Heart right ventricle (tissue), 16 donors: ENCODE results near the gene KIAA0930. TPM values are rescaled to one million over a fixed set of nuclear protein-coding genes. Genes with fewer than 3 reads are reported as not detected.
A peak's percentile ranks its signal among the peaks of the same experiment; 100 is the strongest.

Experiments used
- ATAC-seq, 8 donors: fragments of 200-7000 bp; cut with Tn5 transposase; one replicate each; pipeline ENCODE4 v1.9.1; 2020; ENCODE audit warnings: mild to moderate bottlenecking in 8 of 8, moderate library complexity in 8 of 8, moderate number of reproducible peaks in 1 of 8
- DNase-seq, 2 donors: peaks; one replicate each; pipeline ENCODE4 v3.0.0-alpha.2; 2020
- H3K27ac ChIP-seq, 10 donors: fragments of 200-600 bp; sonication (generic) in 2 of 10; one replicate each; pipeline versions ENCODE4 v1.5.0 to v1.8.0; 2020 to 2022; ENCODE audit warnings: mild to moderate bottlenecking in 3 of 10
- H3K27me3 ChIP-seq, 7 donors: fragments of 200-600 bp; one replicate each; pipeline ENCODE4 v1.8.0; 2021 to 2022; ENCODE audit warnings: mild to moderate bottlenecking in 2 of 7
- H3K36me3 ChIP-seq, 9 donors: fragments of 200-600 bp; sonication (generic) in 1 of 9; one replicate each; pipeline versions ENCODE4 v1.5.0 to v1.8.0; 2020 to 2022; ENCODE audit warnings: mild to moderate bottlenecking in 2 of 9
- H3K4me1 ChIP-seq, 9 donors: fragments of 200-600 bp; sonication (generic) in 1 of 9; one replicate each; pipeline versions ENCODE4 v1.5.0 to v1.8.0; 2020 to 2022; ENCODE audit warnings: mild to moderate bottlenecking in 4 of 9
- H3K4me3 ChIP-seq, 10 donors: fragments of 200-600 bp; sonication (generic) in 2 of 10; one replicate each; pipeline versions ENCODE4 v1.5.0 to v1.8.0; 2020 to 2022; ENCODE audit warnings: mild to moderate bottlenecking in 7 of 10, moderate library complexity in 2 of 10
- H3K9me3 ChIP-seq, 11 donors: fragments of 200-600 bp in 10 of 11; sonication (generic) in 2 of 11; one replicate each; pipeline versions ENCODE4 v1.5.0 to v1.8.0; 2013 to 2022; ENCODE audit warnings: mild to moderate bottlenecking in 2 of 11, control low read depth in 1 of 11, moderate library complexity in 1 of 11
- WGBS, 2 donors: extraction: QIAGEN DNeasy Blood & Tissue Kit; methylation state at CpG; one replicate each; pipeline ENCODE4 v1.1.7; 2013; ENCODE audit warnings: inconsistent platforms in 1 of 2; 5-methylcytosine and 5-hydroxymethylcytosine counted together
- intact Hi-C, 10 donors: fragments of 100-400 bp; cut with DNase I; formaldehyde crosslinking; loops; one replicate each; pipeline versions ENCODE4 v1.11.1 to v1.14.2; 2022
- polyA plus RNA-seq, 2 donors: library from polyadenylated mRNA; stranded (reverse); fragments of 200-250 nt; gene quantifications; one replicate each; pipeline ENCODE4 v1.2.3, GENCODE V29; 2013
- total RNA-seq, 10 donors: library from RNA; stranded (reverse); fragmentation: NEBNext Ultra II Directional in 3 of 10; extraction: Animal tissue kit (Norgen Biotek cat#: 25700) in 3 of 10; gene quantifications; one replicate each; pipeline versions ENCODE4 v1.2.1 to v1.2.4, GENCODE V29; 2021 to 2023
- TF ChIP-seq, protein P1 (sequence below), 9 donors: fragments of 200-600 bp; sonication (generic) in 2 of 9; IDR thresholded peaks; one replicate each; pipeline versions ENCODE4 v1.5.0 to v1.8.0; 2021 to 2022; ENCODE audit warnings: antibody characterized with exemption in 9 of 9, mild to moderate bottlenecking in 5 of 9, moderate library complexity in 1 of 9
- donor health status: Arrhythmogenic right ventricular cardiomyopathy.
- donor health status: ischemic (EF 13 %, LVEDD 7.1; RV severe dilation, severe dysfunction).
- donor health status: healthy with polysubstance abuse.
- donor health status: DM: no; HTN: yes; CAD: no.
- donor health status: DM: no; HTN: no; CAD: no.
- donor health status: ischemic (EF 25% LVEDD 6.9; RV normal size, moderate dysfunction).
- donor health status: ischemic (EF 25% LVEDD 5.7; RV mildly dilated, moderate dysfunction).
- donor health status: healthy.
- donor health status: DM: yes; HTN: yes; CAD: no.
- donor health status: Ischemic cardiomyopathy.
- donor health status: ischemic (EF 35%, LVEDD 5.7; RV mildly dilated, moderate dysfunction).
- donor health status: nonischemic (EF 11% LVEDD 7.7; RV severe dilation, severe dysfunction).
- donor health status: DM: yes; HTN: yes; CAD: no.
- donor health status: PGD.
- donor health status: ischemic (EF 29% LVEDD 5.4; RV normal size, mild dysfunction).
- donor health status: nonischemic (EF 23%, LVEDD 6.1; RV moderate dilation, normal function).

The KIAA0930 gene
- total and polyA plus RNA-seq, 12 donors: 9.1 to 48.3 (median 16.3) TPM

DNA sequence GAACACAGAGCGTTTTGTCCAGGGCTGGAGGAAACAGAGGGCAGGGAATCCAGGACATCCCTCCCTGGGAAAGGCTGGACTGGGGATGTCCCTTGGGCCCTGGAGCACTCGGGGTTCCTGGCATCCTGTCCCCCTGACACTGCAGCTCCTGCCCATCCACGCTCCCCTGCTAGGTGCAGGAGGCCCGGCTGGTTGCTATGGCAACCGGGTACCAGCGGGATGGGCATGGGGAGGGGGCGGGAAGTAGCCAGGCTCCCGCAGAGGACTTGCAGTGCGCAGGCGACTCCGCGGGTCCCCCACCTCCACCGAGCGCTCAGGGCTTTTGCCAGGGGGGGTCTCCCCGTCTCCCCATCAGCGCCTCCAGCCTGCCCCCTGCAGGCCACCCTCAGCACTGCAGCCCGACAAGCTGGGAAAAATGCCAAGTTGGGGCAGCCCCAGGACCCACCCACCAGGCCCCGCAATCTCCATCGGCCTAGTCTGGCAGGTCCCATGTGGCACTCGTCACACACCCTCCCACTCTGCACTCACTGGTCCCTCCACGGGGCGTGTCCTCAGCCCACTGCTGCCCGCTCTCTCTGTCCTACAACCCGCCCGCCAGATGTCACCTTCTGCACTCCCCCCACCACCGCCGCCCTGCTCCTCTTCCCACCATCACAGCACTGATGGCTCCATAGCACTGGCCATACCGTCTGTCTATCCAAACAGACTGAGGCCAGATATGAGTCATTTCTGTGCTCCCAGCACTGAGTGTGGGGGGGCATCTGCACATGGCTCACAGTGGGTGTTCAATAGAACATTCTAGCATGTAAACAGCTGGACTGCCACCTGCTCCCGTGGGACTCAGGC is 31.5 kb downstream of the KIAA0930 start:
- no peak overlapping the region for H3K4me3 ChIP-seq
- WGBS, 2 donors: 43 to 46% methylated on average over 28 to 29 of the region's 29 CpGs

DNA sequence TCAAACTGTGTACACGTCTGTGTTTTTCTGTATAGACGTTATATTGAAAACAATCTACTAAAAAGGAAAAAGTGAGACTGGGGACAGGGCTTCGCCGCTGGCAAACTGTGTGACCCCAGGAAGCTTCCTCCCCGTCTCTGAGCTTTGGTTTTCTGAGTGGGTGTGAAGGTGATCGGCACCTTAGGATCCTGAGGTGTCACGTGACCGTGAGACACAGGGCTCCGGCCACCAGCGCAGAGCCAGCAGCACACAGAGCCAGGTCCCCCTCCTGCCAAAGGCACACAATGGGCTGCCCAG is 32.0 kb downstream of the KIAA0930 start:
- TF ChIP-seq, protein P1, sequence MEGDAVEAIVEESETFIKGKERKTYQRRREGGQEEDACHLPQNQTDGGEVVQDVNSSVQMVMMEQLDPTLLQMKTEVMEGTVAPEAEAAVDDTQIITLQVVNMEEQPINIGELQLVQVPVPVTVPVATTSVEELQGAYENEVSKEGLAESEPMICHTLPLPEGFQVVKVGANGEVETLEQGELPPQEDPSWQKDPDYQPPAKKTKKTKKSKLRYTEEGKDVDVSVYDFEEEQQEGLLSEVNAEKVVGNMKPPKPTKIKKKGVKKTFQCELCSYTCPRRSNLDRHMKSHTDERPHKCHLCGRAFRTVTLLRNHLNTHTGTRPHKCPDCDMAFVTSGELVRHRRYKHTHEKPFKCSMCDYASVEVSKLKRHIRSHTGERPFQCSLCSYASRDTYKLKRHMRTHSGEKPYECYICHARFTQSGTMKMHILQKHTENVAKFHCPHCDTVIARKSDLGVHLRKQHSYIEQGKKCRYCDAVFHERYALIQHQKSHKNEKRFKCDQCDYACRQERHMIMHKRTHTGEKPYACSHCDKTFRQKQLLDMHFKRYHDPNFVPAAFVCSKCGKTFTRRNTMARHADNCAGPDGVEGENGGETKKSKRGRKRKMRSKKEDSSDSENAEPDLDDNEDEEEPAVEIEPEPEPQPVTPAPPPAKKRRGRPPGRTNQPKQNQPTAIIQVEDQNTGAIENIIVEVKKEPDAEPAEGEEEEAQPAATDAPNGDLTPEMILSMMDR (IDR thresholded peaks at IDR 0.05): no peak
- peaks cover 0 to 61% (median under 1%) of the 10 kb centered on the region in 9 donors for H3K36me3 ChIP-seq
- no peak overlapping the region for H3K4me3 ChIP-seq
- no peak for ATAC-seq
- no peak overlapping the region for H3K27ac ChIP-seq
- no peaks in the 10 kb centered on the region for H3K9me3 ChIP-seq
- peaks cover 0 to 4% (median 0%) of the 10 kb centered on the region in 7 donors for H3K27me3 ChIP-seq
- intact Hi-C loops: no loop called here
- 87 to 91% methylated on average over 10 of the region's 10 CpGs for WGBS, 2 donors
- peaks cover 0 to 27% (median 17%) of the 10 kb centered on the region in 9 donors for H3K4me1 ChIP-seq
- no peak for DNase-seq

More for the DNA sequence above, 31.5 kb downstream of the KIAA0930 start:
- Histone ChIP-seq H3K36me3 (peaks cover 0 to 55% (median 0%) of the 10 kb centered on the region in 9 donors), H3K9me3 (no peaks in the 10 kb centered on the region), H3K4me1 (peaks cover 0 to 33% (median 17%) of the 10 kb centered on the region in 9 donors), H3K27ac (no peak overlapping the region), H3K27me3 (peaks cover 0 to 6% (median 0%) of the 10 kb centered on the region in 7 donors)
- ATAC-seq (peak in 1 of 8 donors; percentile 13), DNase-seq (peak in 1 of 2 donors; percentile 21)
- intact Hi-C loops: no loop called here
- TF ChIP-seq, protein P1 (IDR thresholded peaks at IDR 0.05): peak in 8 of 9 donors; percentile 13 to 70 (median 44)

GRCh38 chr22:45207981-45208664 is 32.6 kb downstream of the KIAA0930 start:
- Histone ChIP-seq H3K27me3 (no peaks in the 10 kb centered on the region), H3K4me3 (no peak overlapping the region), H3K27ac (no peak overlapping the region), H3K4me1 (peaks cover 0 to 22% (median 15%) of the 10 kb centered on the region in 9 donors), H3K36me3 (peaks cover 0 to 66% (median 3%) of the 10 kb centered on the region in 9 donors), H3K9me3 (no peaks in the 10 kb centered on the region)
- intact Hi-C loops: no loop called here
- no peak for ATAC-seq
- TF ChIP-seq, protein P1 (IDR thresholded peaks at IDR 0.05): no peak
- DNase-seq: no peak
- WGBS, 2 donors: 86% methylated on average over 24 of the region's 24 CpGs

DNA sequence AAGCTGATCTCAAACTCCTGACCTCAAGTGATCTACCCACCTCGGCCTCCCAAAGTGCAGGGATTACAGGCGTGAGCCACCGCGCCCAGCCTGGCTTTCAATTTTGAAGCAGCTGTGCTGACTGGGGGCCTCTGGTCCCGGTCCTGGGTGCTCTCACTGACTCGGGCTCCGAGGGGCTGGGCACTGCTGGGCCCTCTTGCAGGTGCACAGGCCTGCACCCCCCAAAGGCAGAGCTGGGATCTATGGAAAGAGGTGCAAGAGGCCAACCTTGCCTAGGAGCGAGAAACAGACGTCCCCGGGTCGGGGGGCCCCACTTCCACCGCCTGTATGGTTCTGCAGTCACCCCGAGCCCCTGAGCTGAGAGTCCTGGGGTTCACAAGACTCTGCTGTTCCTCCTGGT is 33.2 kb downstream of the KIAA0930 start:
- DNase-seq (no peak), ATAC-seq (no peak)
- Histone ChIP-seq H3K27ac (no peak overlapping the region), H3K4me1 (peaks cover 0 to 16% (median 9%) of the 10 kb centered on the region in 9 donors), H3K27me3 (no peaks in the 10 kb centered on the region), H3K36me3 (peaks cover 0 to 72% (median 3%) of the 10 kb centered on the region in 9 donors), H3K4me3 (no peak overlapping the region), H3K9me3 (no peaks in the 10 kb centered on the region)
- TF ChIP-seq, protein P1 (IDR thresholded peaks at IDR 0.05): no peak
- intact Hi-C loops: no loop called here
- 98 to 99% methylated on average over 13 of the region's 13 CpGs for WGBS, 2 donors
